OCI-M1 (cell line): Measurements from ENCODE around the gene IRF3.
A peak's percentile ranks its signal among the peaks of the same experiment; 100 is the strongest.

Source experiments
- DNase-seq: peaks from one replicate; lab custom pipeline; 2025; lab: John Stamatoyannopoulos, UW

Gene IRF3

GRCh38 chr19:49666120-49666444 lies 425 bp upstream of the IRF3 start:
- DNase-seq = no peak

DNA sequence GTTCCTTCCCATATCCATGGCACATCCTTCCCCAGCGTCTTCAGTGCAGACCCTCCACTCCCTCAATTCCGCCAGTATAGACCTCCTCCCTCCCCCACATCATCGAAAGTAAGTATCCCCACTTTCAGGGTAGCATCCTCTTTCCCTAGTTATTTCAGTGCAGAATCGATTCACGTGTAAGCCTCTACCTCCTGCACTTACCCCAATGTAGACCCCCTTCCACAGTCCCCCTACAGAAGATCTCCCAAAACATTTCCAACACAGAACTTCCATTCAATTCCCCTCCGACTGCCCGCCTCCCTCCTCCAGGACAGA lies 664 bp downstream of the IRF3 start:
- no peak for DNase-seq

- DNase-seq = peak; percentile 88
Observed at GRCh38 chr19:49664171-49665035, 1.3 kb downstream of the IRF3 start.

GRCh38 chr19:49663224-49663623 lies 2.4 kb downstream of the IRF3 start:
- no peak for DNase-seq

- no peak for DNase-seq
Observed at GRCh38 chr19:49662011-49662410, 3.6 kb downstream of the IRF3 start.

DNA sequence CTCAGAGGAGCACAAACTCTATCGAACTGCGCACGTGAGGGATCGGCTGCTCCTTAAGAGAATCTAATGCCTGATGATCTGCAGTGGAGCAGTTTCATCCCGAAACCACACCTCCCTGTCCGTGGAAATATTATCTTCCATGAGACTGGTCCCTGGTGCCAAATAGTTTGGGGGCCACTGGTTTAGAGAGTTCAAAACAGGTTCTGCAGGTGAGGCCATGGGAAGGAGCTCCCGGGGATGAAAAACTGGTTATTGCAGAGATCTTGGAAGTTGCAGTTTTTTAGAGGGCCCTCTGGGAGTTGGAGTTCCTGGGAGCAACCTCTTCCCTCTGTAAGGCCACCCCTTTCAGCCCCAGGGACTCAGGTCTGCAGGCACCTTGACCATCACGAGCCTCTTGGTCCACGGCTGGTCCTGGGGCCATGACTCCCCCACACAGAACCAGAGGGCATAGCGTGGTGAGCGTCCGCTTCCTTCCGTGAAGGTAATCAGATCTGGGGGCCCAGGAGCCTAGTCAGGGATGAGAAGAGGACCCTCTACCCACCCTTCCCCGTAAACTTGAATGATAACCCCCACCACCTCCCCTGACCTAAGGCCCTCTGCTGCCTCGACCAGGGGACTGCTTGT lies 5.2 kb downstream of the IRF3 start:
- no peak for DNase-seq

GRCh38 chr19:49658566-49659442 lies 6.9 kb downstream of the IRF3 start:
- DNase-seq = no peak

GRCh38 chr19:49658139-49658517 lies 7.5 kb downstream of the IRF3 start:
- no peak for DNase-seq

DNA sequence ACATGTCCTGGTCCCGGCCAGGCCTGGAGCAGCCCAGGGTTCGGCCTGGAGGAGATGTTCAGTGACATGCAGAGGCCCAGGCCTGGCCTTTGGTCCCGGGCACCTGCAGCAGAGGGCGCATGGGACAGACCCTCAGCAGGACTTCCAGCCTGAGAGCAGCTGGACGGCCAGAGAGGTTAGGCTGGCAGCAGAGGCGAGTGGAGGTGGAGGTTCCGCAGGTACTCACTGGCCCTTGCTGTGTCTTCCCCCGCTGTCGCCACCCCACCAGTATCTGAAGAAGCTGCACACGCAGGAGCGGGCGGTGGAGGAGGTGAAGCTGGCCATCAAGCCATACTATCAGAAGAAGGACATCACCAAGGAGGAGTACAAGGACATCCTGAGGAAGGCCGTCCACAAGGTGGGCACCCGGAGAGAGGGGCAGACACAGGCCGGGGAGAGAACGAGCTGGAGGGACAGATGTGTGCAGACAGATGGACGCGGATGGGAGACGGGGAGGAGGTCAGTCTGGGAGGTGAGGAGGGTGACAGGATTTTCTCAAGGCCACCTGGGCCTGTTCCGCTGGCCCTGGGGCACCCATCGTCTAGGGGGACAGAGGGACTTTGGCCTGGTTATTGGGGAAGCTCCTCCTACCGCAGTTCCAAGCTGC lies 8.0 kb downstream of the IRF3 start:
- no peak for DNase-seq

GRCh38 chr19:49656456-49657109 lies 9.1 kb downstream of the IRF3 start:
- DNase-seq = no peak

DNA sequence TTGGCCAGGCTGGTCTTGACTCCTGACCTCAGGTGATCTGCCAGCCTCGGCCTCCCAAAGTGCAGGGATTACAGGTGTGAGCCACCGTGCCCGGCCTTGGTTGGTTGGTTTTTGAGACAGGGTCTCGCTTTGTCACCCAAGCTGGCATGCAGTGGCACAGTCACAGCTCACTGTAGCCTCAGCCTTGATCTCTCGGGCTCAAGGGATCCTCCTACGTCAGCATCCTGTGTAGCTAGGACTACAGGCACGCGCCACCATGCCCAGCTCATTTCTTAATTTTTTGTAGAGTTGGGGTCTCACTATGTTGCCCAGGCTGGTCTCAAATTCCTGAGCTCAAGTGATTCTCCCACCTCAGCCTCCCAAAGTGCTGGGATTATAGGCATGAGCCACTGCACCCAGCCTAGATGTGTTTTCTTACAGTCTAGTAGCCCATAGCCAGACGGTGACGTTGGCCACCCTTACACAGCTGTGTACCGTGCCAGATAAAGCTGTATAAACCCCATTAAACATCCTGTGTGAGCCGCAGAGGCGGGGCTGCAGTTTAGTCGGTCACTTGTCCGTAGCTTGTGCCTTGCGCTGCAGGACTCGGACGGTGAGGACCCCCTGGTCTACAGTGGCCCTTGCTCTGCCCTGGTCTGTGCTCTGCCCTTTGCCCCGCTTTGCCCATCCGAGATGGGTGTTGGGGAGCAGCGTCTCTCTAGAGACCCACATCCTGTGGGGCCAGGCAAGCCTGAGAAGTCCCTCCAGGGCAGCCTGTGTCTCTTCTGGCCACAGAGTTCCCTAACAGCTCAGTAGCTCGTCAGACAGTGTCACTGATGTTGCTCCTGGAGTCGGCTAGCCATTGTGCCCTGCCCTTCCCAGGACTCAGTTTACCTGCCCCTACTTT lies 9.8 kb downstream of the IRF3 start:
- no peak for DNase-seq

DNA sequence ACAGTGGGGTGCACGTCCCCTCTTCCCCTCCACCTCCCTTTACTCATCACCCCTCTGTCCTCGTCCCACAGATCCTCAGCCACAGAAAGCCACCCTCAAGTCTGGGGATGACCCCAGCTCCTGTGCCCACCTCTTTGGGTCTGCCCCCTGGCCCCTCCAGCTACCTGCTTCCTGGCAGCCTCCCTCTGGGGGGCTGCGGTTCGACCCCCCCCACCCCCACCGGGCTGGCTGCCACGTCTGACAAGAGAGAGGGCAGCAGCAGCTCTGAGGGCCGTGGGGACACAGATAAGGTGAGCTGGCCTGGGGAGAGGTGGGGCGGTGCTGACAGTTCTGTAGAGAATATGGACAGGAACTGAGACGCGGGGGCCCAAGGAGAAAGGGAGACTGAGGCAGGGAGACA lies 11.1 kb downstream of the IRF3 start:
- no peak for DNase-seq

DNA sequence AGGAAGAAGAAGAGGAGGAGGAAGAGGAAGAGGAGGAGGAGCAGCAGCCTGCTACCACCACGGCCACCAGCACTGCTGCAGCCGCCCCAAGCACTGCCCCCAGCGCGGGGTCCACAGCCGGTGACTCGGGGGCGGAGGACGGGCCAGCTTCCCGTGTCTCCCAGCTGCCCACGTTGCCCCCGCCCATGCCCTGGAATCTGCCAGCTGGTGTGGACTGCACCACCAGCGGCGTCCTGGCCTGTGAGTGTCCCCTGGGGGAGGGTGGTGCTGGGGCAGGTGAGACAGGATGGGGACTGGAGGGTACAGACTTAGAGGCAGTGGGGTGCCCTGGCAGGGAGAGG lies 12.2 kb downstream of the IRF3 start:
- no peak for DNase-seq

DNA sequence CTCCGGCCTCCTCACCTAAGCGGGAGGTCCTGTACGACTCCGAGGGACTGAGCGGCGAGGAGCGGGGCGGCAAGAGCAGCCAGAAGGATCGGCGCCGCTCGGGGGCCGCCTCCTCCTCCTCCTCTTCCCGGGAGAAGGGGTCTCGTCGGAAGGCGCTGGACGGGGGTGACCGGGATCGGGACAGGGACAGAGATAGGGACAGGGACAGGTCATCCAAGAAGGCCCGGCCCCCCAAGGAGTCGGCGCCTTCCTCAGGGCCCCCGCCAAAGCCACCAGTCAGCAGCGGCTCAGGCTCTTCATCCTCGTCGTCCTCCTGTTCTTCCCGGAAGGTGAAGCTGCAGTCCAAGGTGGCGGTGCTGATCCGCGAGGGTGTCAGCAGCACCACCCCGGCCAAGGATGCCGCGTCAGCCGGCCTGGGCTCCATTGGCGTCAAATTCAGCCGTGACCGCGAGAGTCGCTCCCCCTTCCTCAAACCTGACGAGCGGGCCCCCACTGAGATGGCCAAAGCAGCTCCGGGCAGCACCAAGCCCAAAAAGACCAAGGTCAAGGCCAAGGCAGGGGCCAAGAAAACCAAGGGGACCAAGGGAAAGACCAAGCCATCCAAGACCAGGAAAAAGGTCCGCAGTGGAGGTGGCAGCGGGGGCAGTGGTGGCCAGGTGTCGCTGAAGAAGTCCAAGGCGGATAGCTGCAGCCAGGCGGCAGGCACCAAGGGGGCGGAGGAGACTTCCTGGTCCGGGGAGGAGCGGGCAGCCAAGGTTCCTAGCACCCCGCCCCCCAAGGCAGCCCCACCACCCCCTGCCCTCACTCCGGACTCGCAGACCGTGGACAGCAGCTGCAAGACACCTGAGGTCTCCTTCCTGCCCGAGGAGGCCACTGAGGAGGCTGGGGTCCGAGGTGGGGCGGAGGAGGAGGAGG lies 12.8 kb downstream of the IRF3 start:
- no peak for DNase-seq

DNA sequence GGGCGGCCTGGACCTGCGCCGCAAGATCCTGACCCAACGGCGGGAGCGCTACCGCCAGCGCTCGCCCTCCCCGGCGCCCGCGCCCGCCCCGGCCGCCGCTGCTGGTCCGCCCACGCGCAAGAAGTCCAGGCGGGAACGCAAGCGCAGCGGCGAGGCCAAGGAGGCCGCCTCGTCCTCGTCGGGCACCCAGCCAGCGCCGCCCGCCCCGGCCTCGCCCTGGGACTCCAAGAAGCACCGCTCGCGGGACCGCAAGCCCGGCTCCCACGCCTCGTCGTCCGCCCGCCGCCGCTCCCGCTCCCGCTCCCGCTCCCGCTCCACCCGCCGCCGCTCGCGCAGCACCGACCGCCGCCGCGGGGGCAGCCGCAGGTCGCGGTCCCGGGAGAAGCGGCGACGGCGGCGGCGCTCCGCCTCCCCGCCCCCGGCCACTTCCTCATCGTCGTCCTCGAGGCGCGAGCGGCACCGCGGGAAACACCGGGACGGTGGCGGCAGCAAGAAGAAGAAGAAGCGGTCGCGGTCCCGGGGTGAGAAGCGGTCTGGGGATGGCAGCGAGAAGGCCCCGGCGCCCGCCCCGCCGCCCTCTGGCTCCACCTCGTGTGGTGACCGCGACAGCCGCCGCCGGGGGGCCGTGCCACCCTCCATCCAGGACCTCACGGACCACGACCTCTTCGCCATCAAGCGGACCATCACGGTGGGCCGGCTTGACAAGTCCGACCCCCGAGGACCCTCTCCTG lies 13.7 kb downstream of the IRF3 start:
- no peak for DNase-seq

GRCh38 chr19:49651029-49651819 lies 14.4 kb downstream of the IRF3 start:
- DNase-seq = no peak

- no peak for DNase-seq
Observed at GRCh38 chr19:49646586-49646985, 19.1 kb downstream of the IRF3 start.

DNA sequence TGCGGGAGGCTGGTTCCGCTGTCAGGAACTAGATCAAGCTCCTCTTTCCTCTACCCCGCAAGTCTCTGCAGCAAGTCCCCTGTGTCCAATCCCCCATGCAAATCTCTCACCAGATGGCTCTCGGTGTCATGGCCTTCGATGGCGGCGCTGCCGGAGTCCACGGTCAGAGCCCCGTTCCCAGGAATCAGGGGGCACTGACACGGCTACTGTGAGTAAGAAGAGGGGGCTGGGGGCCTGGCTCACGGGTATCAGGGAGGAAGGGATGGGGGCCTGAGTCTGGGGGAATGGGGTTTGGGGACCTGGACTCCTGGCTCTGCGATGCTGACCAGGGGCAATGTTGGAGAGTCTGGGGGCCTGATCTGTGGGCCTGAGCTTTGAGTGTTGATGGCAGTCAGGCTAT lies 19.7 kb downstream of the IRF3 start:
- no peak for DNase-seq

- no peak for DNase-seq
Observed at GRCh38 chr19:49645592-49645991, 20.1 kb downstream of the IRF3 start.
